ENCODE results near the gene CD300LG. TPM values are rescaled to one million over a fixed set of nuclear protein-coding genes. Genes with fewer than 3 reads are reported as not detected.

The CD300LG gene
- total RNA-seq, 1 donor from 2014 or later = 5.7 TPM

DNA sequence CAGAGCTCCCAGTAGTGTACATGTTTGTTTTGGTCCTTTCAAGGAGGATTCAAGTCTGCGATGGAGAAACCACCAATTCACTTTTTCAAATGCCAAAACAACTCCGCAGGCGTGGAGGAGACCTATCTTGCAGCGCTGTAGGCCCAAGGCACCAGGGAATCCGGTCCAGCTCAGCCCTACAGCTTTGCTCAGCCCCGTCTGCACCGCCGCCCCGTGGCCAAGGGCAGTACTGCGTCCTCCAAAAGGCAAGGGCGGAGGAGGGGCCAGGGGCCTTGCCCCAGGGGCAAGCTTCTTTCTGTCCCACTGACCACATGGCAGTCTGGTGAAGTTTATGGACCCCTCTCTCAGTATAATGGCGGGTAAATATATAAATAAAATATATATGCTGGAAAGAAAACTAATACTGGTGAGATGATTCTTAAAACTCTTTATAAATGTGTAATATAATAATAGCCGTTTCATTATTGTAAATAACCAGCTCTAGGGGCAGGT lies 709 bp upstream of the CD300LG start:
- DNase-seq = peak; percentile 90
- Histone ChIP-seq H3K9me3 (no peaks in the 10 kb centered on the region), H3K27me3 (ENCODE audit: low read depth) (no peaks in the 10 kb centered on the region), H3K27ac (peak overlapping the region; percentile 39), H3K4me1 (peaks cover 21% of the 10 kb centered on the region), H3K4me3 (no peak overlapping the region), H3K36me3 (no peaks in the 10 kb centered on the region)
- intact Hi-C loops (cut with DNase I) = no loop called here
- peak; percentile 95 to 96 for ATAC-seq
- TF ChIP-seq CTCF (IDR thresholded peaks at IDR 0.05) = peak; percentile 99

DNA sequence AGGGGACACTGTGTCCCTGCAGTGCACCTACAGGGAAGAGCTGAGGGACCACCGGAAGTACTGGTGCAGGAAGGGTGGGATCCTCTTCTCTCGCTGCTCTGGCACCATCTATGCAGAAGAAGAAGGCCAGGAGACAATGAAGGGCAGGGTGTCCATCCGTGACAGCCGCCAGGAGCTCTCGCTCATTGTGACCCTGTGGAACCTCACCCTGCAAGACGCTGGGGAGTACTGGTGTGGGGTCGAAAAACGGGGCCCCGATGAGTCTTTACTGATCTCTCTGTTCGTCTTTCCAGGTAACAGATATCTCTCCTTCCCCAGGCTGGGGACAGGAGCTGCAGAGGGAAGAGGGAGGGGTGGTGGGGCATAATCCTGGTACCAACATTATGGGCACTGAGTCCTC lies 1.6 kb downstream of the CD300LG start:
- no peak for DNase-seq
- no peak overlapping the region for H3K4me3 ChIP-seq

GRCh38 chr17:43849116-43849515 lies 2.1 kb downstream of the CD300LG start:
- peaks cover 17% of the 10 kb centered on the region for H3K4me1 ChIP-seq
- no peak for DNase-seq
- ATAC-seq = no peak
- no peak for TF ChIP-seq CTCF (IDR thresholded peaks at IDR 0.05)
- H3K27ac ChIP-seq = no peak overlapping the region
- H3K9me3 ChIP-seq = no peaks in the 10 kb centered on the region
- peaks cover 7% of the 10 kb centered on the region for H3K27me3 ChIP-seq (ENCODE audit: low read depth)
- intact Hi-C loops (cut with DNase I) = no loop called here
- H3K36me3 ChIP-seq = no peaks in the 10 kb centered on the region
- H3K4me3 ChIP-seq = no peak overlapping the region

More for the DNA sequence above, 1.6 kb downstream of the CD300LG start:
- no peak overlapping the region for H3K27ac ChIP-seq
- no peak for TF ChIP-seq CTCF (IDR thresholded peaks at IDR 0.05)
- H3K27me3 ChIP-seq (ENCODE audit: low read depth) = peaks cover 6% of the 10 kb centered on the region
- ATAC-seq = no peak
- intact Hi-C loops (cut with DNase I) = no loop called here
- H3K9me3 ChIP-seq = no peaks in the 10 kb centered on the region
- H3K4me1 ChIP-seq = peaks cover 17% of the 10 kb centered on the region
- H3K36me3 ChIP-seq = no peaks in the 10 kb centered on the region

DNA sequence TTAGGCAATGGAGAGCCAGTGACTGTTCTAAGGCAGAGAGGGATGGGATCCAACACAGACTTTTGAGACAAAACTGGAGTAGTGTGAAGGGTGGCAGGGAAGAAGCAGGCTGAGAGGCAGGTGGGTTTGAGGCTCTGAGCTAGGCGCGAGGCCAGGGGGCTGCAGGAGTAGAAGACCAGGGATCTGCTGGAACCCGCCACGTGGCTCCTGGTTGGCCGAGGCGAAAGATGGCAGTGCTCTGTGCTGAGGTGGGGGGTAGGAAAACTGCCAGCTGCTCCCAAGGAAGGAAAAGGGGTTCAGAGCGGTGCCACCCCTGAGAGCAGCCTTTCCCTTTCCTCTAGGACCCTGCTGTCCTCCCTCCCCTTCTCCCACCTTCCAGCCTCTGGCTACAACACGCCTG lies 5.6 kb downstream of the CD300LG start:
- DNase-seq (no peak), ATAC-seq (no peak)
- TF ChIP-seq CTCF (IDR thresholded peaks at IDR 0.05) = no peak
- intact Hi-C loops (cut with DNase I) = no loop called here
- Histone ChIP-seq H3K27ac (no peak overlapping the region), H3K36me3 (no peaks in the 10 kb centered on the region), H3K4me1 (no peaks in the 10 kb centered on the region), H3K4me3 (no peak overlapping the region), H3K27me3 (ENCODE audit: low read depth) (peaks cover 17% of the 10 kb centered on the region), H3K9me3 (no peaks in the 10 kb centered on the region)

DNA sequence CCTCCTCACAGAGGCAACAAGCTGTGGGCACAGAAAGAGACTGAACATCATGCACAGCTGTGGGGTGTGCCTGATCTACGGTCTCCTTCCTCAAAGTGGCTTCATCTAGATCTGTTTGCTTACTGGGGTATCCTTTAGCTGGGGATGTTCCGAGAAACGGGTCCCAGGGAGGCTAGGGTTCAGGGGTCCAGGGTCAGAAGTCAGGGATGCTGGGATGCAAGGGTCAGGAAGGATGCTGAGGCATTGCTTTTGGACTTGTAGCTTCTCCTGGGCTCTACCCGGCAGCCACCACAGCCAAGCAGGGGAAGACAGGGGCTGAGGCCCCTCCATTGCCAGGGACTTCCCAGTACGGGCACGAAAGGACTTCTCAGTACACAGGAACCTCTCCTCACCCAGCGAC lies 6.6 kb downstream of the CD300LG start:
- intact Hi-C loops (cut with DNase I) = no loop called here
- DNase-seq (no peak), ATAC-seq (no peak)
- H3K27me3 ChIP-seq (ENCODE audit: low read depth) = peaks cover 17% of the 10 kb centered on the region
- H3K27ac ChIP-seq = no peak overlapping the region
- H3K4me1 ChIP-seq = no peaks in the 10 kb centered on the region
- no peaks in the 10 kb centered on the region for H3K36me3 ChIP-seq
- no peaks in the 10 kb centered on the region for H3K9me3 ChIP-seq
- TF ChIP-seq CTCF (IDR thresholded peaks at IDR 0.05) = no peak
- no peak overlapping the region for H3K4me3 ChIP-seq

DNA sequence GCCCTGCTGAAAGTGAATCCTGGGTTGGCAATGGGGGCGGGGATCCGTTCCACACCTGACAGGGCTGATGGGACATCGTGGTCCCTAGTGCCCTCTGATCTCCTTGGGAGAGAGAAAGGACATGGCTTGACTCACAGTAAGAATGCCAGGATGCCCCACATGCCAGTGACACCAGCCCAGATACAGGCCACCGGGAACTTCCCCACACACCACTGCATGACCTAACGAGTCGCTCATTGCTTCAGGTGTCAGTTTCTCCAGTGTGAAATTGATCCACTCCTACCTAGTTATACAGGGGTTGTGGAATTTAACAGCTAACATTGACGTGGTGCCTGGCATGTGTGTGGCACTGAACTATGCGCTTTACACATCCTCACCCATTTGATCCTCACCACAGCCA lies 7.5 kb downstream of the CD300LG start:
- H3K27ac ChIP-seq = no peak overlapping the region
- no peaks in the 10 kb centered on the region for H3K36me3 ChIP-seq
- no peak overlapping the region for H3K4me3 ChIP-seq
- intact Hi-C loops (cut with DNase I) = no loop called here
- ATAC-seq (no peak), DNase-seq (no peak)
- no peaks in the 10 kb centered on the region for H3K4me1 ChIP-seq
- no peak for TF ChIP-seq CTCF (IDR thresholded peaks at IDR 0.05)
- H3K27me3 ChIP-seq (ENCODE audit: low read depth) = peaks cover 17% of the 10 kb centered on the region
- no peaks in the 10 kb centered on the region for H3K9me3 ChIP-seq
